KMS-11 (cell line): ENCODE data around the gene CD99.

Experiments used
- H2AFZ ChIP-seq: fragments of 200-600 bp; sonication (generic); 2 replicates; pipeline ENCODE4 v1.6.1; 2016; ENCODE audit warnings: antibody characterized with exemption, mixed run types, low read depth
- H3K27ac ChIP-seq: fragments of 200-600 bp; sonication (generic); 2 replicates; pipeline ENCODE4 v1.6.1; 2016; ENCODE audit warnings: mild to moderate bottlenecking, mixed run types
- H3K27me3 ChIP-seq: fragments of 200-600 bp; sonication (generic); 2 replicates; pipeline ENCODE4 v1.6.1; 2017; ENCODE audit warnings: mild to moderate bottlenecking, low read depth, mixed run types, moderate library complexity; ENCODE audit not compliant: insufficient read depth
- H3K36me3 ChIP-seq: fragments of 200-600 bp; sonication (generic); 2 replicates; pipeline ENCODE4 v1.6.1; 2017; ENCODE audit warnings: mild to moderate bottlenecking, mixed run types; ENCODE audit not compliant: insufficient read depth
- H3K4me1 ChIP-seq: fragments of 200-600 bp; sonication (generic); 2 replicates; pipeline ENCODE4 v1.6.1; 2016; ENCODE audit warnings: mild to moderate bottlenecking, low read depth, mixed run types; ENCODE audit not compliant: poor library complexity, severe bottlenecking
- H3K4me2 ChIP-seq: fragments of 200-600 bp; sonication (generic); 2 replicates; pipeline ENCODE4 v1.7.0; 2016; ENCODE audit warnings: mild to moderate bottlenecking, mixed run types
- H3K4me3 ChIP-seq: fragments of 200-600 bp; sonication (generic); IDR thresholded peaks from 2 replicates; pipeline ENCODE4 v1.6.1; 2017; ENCODE audit warnings: low read depth, low read length, mixed read lengths; ENCODE audit not compliant: insufficient read depth
- H3K79me2 ChIP-seq: fragments of 200-600 bp; sonication (generic); 2 replicates; pipeline ENCODE4 v1.6.1; 2016; ENCODE audit warnings: low read depth, mixed run types; ENCODE audit not compliant: insufficient read depth
- H3K9ac ChIP-seq: fragments of 200-600 bp; sonication (generic); 2 replicates; pipeline ENCODE4 v1.6.1; 2016; ENCODE audit warnings: mild to moderate bottlenecking, mixed run types
- H4K20me1 ChIP-seq: fragments of 200-600 bp; sonication (generic); 2 replicates; pipeline ENCODE4 v1.6.1; 2016; ENCODE audit warnings: mild to moderate bottlenecking, mixed run types; ENCODE audit not compliant: insufficient read depth
- CTCF ChIP-seq: fragments of 200-600 bp; sonication (generic); conservative IDR thresholded peaks from 2 replicates; pipeline ENCODE4 v1.6.1; 2017; ENCODE audit warnings: low read depth, mild to moderate bottlenecking, antibody characterized with exemption, low read length, moderate library complexity, mixed read lengths

CD99 gene

GRCh38 chrX:2705046-2705832 is 14.1 kb downstream of the CD99 start:
- Histone ChIP-seq H4K20me1 (no peaks in the 10 kb centered on the region), H3K9ac (no peak overlapping the region)

GRCh38 chrX:2707334-2707760 is 16.3 kb downstream of the CD99 start:
- Histone ChIP-seq H4K20me1 (no peaks in the 10 kb centered on the region), H3K4me2 (no peak overlapping the region), H3K27me3 (no peaks in the 10 kb centered on the region), H3K4me3 (no peak overlapping the region), H3K27ac (no peak overlapping the region), H3K36me3 (no peaks in the 10 kb centered on the region), H3K79me2 (no peaks in the 10 kb centered on the region), H3K4me1 (no peaks in the 10 kb centered on the region), H3K9ac (no peak overlapping the region), H2AFZ (no peak overlapping the region)
- TF ChIP-seq CTCF, result no peak

More at GRCh38 chrX:2705046-2705832, 14.1 kb downstream of the CD99 start:
- Histone ChIP-seq H3K36me3 (no peaks in the 10 kb centered on the region), H3K27ac (no peak overlapping the region), H3K4me3 (no peak overlapping the region), H3K4me2 (no peak overlapping the region), H3K79me2 (no peaks in the 10 kb centered on the region), H3K4me1 (no peaks in the 10 kb centered on the region), H3K27me3 (no peaks in the 10 kb centered on the region), H2AFZ (no peak overlapping the region)
- no peak for TF ChIP-seq CTCF

GRCh38 chrX:2708021-2708420 is 16.9 kb downstream of the CD99 start:
- Histone ChIP-seq H3K9ac (no peak overlapping the region), H4K20me1 (no peaks in the 10 kb centered on the region), H3K36me3 (no peaks in the 10 kb centered on the region), H3K4me1 (no peaks in the 10 kb centered on the region), H3K27ac (no peak overlapping the region), H2AFZ (no peak overlapping the region), H3K79me2 (no peaks in the 10 kb centered on the region), H3K27me3 (no peaks in the 10 kb centered on the region), H3K4me2 (no peak overlapping the region), H3K4me3 (no peak overlapping the region)
- no peak for TF ChIP-seq CTCF

- Histone ChIP-seq H3K4me1 (no peaks in the 10 kb centered on the region), H3K27ac (no peak overlapping the region), H4K20me1 (no peaks in the 10 kb centered on the region), H3K4me2 (no peak overlapping the region), H3K27me3 (no peaks in the 10 kb centered on the region), H3K79me2 (no peaks in the 10 kb centered on the region), H3K9ac (no peak overlapping the region), H3K36me3 (no peaks in the 10 kb centered on the region), H3K4me3 (no peak overlapping the region), H2AFZ (no peak overlapping the region)
- no peak for TF ChIP-seq CTCF
These were observed 17.6 kb downstream of the CD99 start for GRCh38 chrX:2708592-2709188.
